ENCODE measurements around the gene FILIP1L. TPM values are rescaled to one million over a fixed set of nuclear protein-coding genes. Genes with fewer than 3 reads are reported as not detected.

Gene FILIP1L
- total RNA-seq, 4 donors from 2014 or later = 87.1 to 115 (median 99.6) TPM

- H3K27ac ChIP-seq = peak overlapping the region; percentile 87 to 94 (median 88)
- peak overlapping the region in 3 of 4 donors; percentile 28 to 39 (median 37) for H3K4me3 ChIP-seq
- peaks cover 52 to 58% of the 10 kb centered on the region in 2 donors for H3K4me1 ChIP-seq
- intact Hi-C loops (cut with DNase I; ENCODE audit: low total_unique reads) (loop anchor here (5.0 kb wide), 1 partner anchor 171 kb away; no protein-coding TSS in a partner anchor), in situ Hi-C loops (cut with MboI; ENCODE audit: low sequenced_read_pairs in 4 of 4) (no loop called here)
- H3K9me3 ChIP-seq = no peaks in the 10 kb centered on the region
- TF ChIP-seq POLR2A (IDR thresholded peaks at IDR 0.05) = no peak
- TF ChIP-seq, protein P1, sequence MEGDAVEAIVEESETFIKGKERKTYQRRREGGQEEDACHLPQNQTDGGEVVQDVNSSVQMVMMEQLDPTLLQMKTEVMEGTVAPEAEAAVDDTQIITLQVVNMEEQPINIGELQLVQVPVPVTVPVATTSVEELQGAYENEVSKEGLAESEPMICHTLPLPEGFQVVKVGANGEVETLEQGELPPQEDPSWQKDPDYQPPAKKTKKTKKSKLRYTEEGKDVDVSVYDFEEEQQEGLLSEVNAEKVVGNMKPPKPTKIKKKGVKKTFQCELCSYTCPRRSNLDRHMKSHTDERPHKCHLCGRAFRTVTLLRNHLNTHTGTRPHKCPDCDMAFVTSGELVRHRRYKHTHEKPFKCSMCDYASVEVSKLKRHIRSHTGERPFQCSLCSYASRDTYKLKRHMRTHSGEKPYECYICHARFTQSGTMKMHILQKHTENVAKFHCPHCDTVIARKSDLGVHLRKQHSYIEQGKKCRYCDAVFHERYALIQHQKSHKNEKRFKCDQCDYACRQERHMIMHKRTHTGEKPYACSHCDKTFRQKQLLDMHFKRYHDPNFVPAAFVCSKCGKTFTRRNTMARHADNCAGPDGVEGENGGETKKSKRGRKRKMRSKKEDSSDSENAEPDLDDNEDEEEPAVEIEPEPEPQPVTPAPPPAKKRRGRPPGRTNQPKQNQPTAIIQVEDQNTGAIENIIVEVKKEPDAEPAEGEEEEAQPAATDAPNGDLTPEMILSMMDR (IDR thresholded peaks at IDR 0.05 in 4 of 5, conservative IDR thresholded peaks at IDR 0.05 in 1 of 5) = no peak
- ATAC-seq (peak; percentile 45 to 52), DNase-seq (peak in 1 of 2 donors; percentile 27)
- H3K36me3 ChIP-seq = no peaks in the 10 kb centered on the region
- no peaks in the 10 kb centered on the region for H3K27me3 ChIP-seq
Measured at GRCh38 chr3:100048248-100048647, 66.1 kb downstream of the FILIP1L start.

GRCh38 chr3:100047455-100048141, 66.7 kb downstream of the FILIP1L start:
- intact Hi-C loops (cut with DNase I; ENCODE audit: low total_unique reads) (loop anchor here (5.0 kb wide), 1 partner anchor 170 kb away; no protein-coding TSS in a partner anchor), in situ Hi-C loops (cut with MboI; ENCODE audit: low sequenced_read_pairs in 4 of 4) (no loop called here)
- ATAC-seq (peak; percentile 90 to 92), DNase-seq (peak; percentile 35 to 40)
- Histone ChIP-seq H3K4me3 (peak overlapping the region; percentile 24 to 39 (median 32)), H3K36me3 (no peaks in the 10 kb centered on the region), H3K9me3 (no peaks in the 10 kb centered on the region), H3K27me3 (no peaks in the 10 kb centered on the region), H3K4me1 (peaks cover 59 to 64% of the 10 kb centered on the region in 2 donors), H3K27ac (peak overlapping the region; percentile 87 to 94 (median 88))
- TF ChIP-seq, protein P1 (IDR thresholded peaks at IDR 0.05 in 4 of 5, conservative IDR thresholded peaks at IDR 0.05 in 1 of 5) = no peak
- peak in 1 of 2 donors; percentile 35 for TF ChIP-seq POLR2A (IDR thresholded peaks at IDR 0.05)

- Histone ChIP-seq H3K27ac (peak overlapping the region; percentile 87 to 94 (median 88)), H3K4me3 (peak overlapping the region; percentile 24 to 39 (median 32)), H3K36me3 (no peaks in the 10 kb centered on the region), H3K27me3 (no peaks in the 10 kb centered on the region), H3K9me3 (no peaks in the 10 kb centered on the region), H3K4me1 (peaks cover 65 to 70% of the 10 kb centered on the region in 2 donors)
- ATAC-seq (no peak), DNase-seq (no peak)
- no peak for TF ChIP-seq POLR2A (IDR thresholded peaks at IDR 0.05)
- TF ChIP-seq, protein P1 (IDR thresholded peaks at IDR 0.05 in 4 of 5, conservative IDR thresholded peaks at IDR 0.05 in 1 of 5) = no peak
- intact Hi-C loops (cut with DNase I; ENCODE audit: low total_unique reads) = loop anchor here (5.0 kb wide), 1 partner anchor 170 kb away; no protein-coding TSS in a partner anchor
- in situ Hi-C loops (cut with MboI; ENCODE audit: low sequenced_read_pairs in 4 of 4) = no loop called here
Measured at GRCh38 chr3:100046986-100047385, 67.3 kb downstream of the FILIP1L start.

- in situ Hi-C loops (cut with MboI; ENCODE audit: low sequenced_read_pairs in 4 of 4) = no loop called here
- no peaks in the 10 kb centered on the region for H3K36me3 ChIP-seq
- ATAC-seq (peak in 1 of 2 donors; percentile 8), DNase-seq (peak; percentile 26 to 74)
- intact Hi-C loops (cut with DNase I; ENCODE audit: low total_unique reads) = loop anchor here (5.0 kb wide), 1 partner anchor 168 kb away; no protein-coding TSS in a partner anchor
- peaks cover 78 to 83% of the 10 kb centered on the region in 2 donors for H3K4me1 ChIP-seq
- H3K4me3 ChIP-seq = no peak overlapping the region
- H3K9me3 ChIP-seq = no peaks in the 10 kb centered on the region
- peak in 1 of 2 donors; percentile 35 for TF ChIP-seq POLR2A (IDR thresholded peaks at IDR 0.05)
- TF ChIP-seq, protein P1 (IDR thresholded peaks at IDR 0.05 in 4 of 5, conservative IDR thresholded peaks at IDR 0.05 in 1 of 5) = no peak
- H3K27ac ChIP-seq = peak overlapping the region; percentile 87 to 94 (median 88)
- no peaks in the 10 kb centered on the region for H3K27me3 ChIP-seq
Measured at GRCh38 chr3:100045696-100046095, 68.6 kb downstream of the FILIP1L start.
